Measurements from ENCODE around the gene BBS10.
"Not testable (repeated sequence)": the region's sequence is repeated elsewhere in the genome, so short reads cannot be mapped to it uniquely, and the experiment has no call there.

The BBS10 gene

GRCh38 chr12:76364131-76364530 is 15.9 kb upstream of the BBS10 start:
- not testable (repeated sequence) for H3K27me3 ChIP-seq (ENCODE audit: control insufficient read depth, insufficient read depth, low read length); H3K36me3 ChIP-seq (ENCODE audit: control insufficient read depth, insufficient read depth, low read length); H3K9ac ChIP-seq (ENCODE audit: low read length); H3K9me3 ChIP-seq (ENCODE audit: control insufficient read depth, low read length); H3K4me1 ChIP-seq (ENCODE audit: control insufficient read depth, insufficient read depth, low read length); H3K4me3 ChIP-seq (ENCODE audit: low read length)

- no peak overlapping the region for H3K4me3 ChIP-seq (ENCODE audit: low read length)
- no peak overlapping the region for H3K9ac ChIP-seq (ENCODE audit: low read length)
- no peaks in the 10 kb centered on the region for H3K27me3 ChIP-seq (ENCODE audit: control insufficient read depth, insufficient read depth, low read length)
- H3K4me1 ChIP-seq (ENCODE audit: control insufficient read depth, insufficient read depth, low read length): no peaks in the 10 kb centered on the region
- H3K36me3 ChIP-seq (ENCODE audit: control insufficient read depth, insufficient read depth, low read length): no peaks in the 10 kb centered on the region
- no peaks in the 10 kb centered on the region for H3K9me3 ChIP-seq (ENCODE audit: control insufficient read depth, low read length)
Observed at GRCh38 chr12:76360316-76360715, 12.1 kb upstream of the BBS10 start.

GRCh38 chr12:76356071-76356470 is 7.9 kb upstream of the BBS10 start:
- Histone ChIP-seq H3K4me1 (ENCODE audit: control insufficient read depth, insufficient read depth, low read length) (no peaks in the 10 kb centered on the region), H3K4me3 (ENCODE audit: low read length) (no peak overlapping the region), H3K9me3 (ENCODE audit: control insufficient read depth, low read length) (no peaks in the 10 kb centered on the region), H3K36me3 (ENCODE audit: control insufficient read depth, insufficient read depth, low read length) (no peaks in the 10 kb centered on the region), H3K9ac (ENCODE audit: low read length) (no peak overlapping the region), H3K27me3 (ENCODE audit: control insufficient read depth, insufficient read depth, low read length) (no peaks in the 10 kb centered on the region)

- H3K9ac ChIP-seq (ENCODE audit: low read length): no peak overlapping the region
- H3K27me3 ChIP-seq (ENCODE audit: control insufficient read depth, insufficient read depth, low read length): no peaks in the 10 kb centered on the region
- H3K4me1 ChIP-seq (ENCODE audit: control insufficient read depth, insufficient read depth, low read length): peaks cover 5% of the 10 kb centered on the region
- no peaks in the 10 kb centered on the region for H3K9me3 ChIP-seq (ENCODE audit: control insufficient read depth, low read length)
- no peak overlapping the region for H3K4me3 ChIP-seq (ENCODE audit: low read length)
- no peaks in the 10 kb centered on the region for H3K36me3 ChIP-seq (ENCODE audit: control insufficient read depth, insufficient read depth, low read length)
Observed at GRCh38 chr12:76346798-76347420, 1.3 kb downstream of the BBS10 start.

- Histone ChIP-seq H3K4me3 (ENCODE audit: low read length) (no peak overlapping the region), H3K9ac (ENCODE audit: low read length) (no peak overlapping the region), H3K4me1 (ENCODE audit: control insufficient read depth, insufficient read depth, low read length) (peaks cover 5% of the 10 kb centered on the region), H3K36me3 (ENCODE audit: control insufficient read depth, insufficient read depth, low read length) (no peaks in the 10 kb centered on the region), H3K9me3 (ENCODE audit: control insufficient read depth, low read length) (no peaks in the 10 kb centered on the region), H3K27me3 (ENCODE audit: control insufficient read depth, insufficient read depth, low read length) (no peaks in the 10 kb centered on the region)
Observed at GRCh38 chr12:76346236-76346635, 2.0 kb downstream of the BBS10 start.

- H3K36me3 ChIP-seq (ENCODE audit: control insufficient read depth, insufficient read depth, low read length): no peaks in the 10 kb centered on the region
- no peak overlapping the region for H3K4me3 ChIP-seq (ENCODE audit: low read length)
- no peaks in the 10 kb centered on the region for H3K27me3 ChIP-seq (ENCODE audit: control insufficient read depth, insufficient read depth, low read length)
- no peak overlapping the region for H3K9ac ChIP-seq (ENCODE audit: low read length)
- peaks cover 5% of the 10 kb centered on the region for H3K4me1 ChIP-seq (ENCODE audit: control insufficient read depth, insufficient read depth, low read length)
- no peaks in the 10 kb centered on the region for H3K9me3 ChIP-seq (ENCODE audit: control insufficient read depth, low read length)
Observed at GRCh38 chr12:76345569-76345968, 2.6 kb downstream of the BBS10 start.

GRCh38 chr12:76341436-76342030 is 6.7 kb downstream of the BBS10 start:
- Histone ChIP-seq H3K4me1 (ENCODE audit: control insufficient read depth, insufficient read depth, low read length) (no peaks in the 10 kb centered on the region), H3K27me3 (ENCODE audit: control insufficient read depth, insufficient read depth, low read length) (no peaks in the 10 kb centered on the region), H3K4me3 (ENCODE audit: low read length) (no peak overlapping the region), H3K36me3 (ENCODE audit: control insufficient read depth, insufficient read depth, low read length) (no peaks in the 10 kb centered on the region), H3K9ac (ENCODE audit: low read length) (no peak overlapping the region), H3K9me3 (ENCODE audit: control insufficient read depth, low read length) (no peaks in the 10 kb centered on the region)

GRCh38 chr12:76340680-76341435 is 7.4 kb downstream of the BBS10 start:
- Histone ChIP-seq H3K9me3 (ENCODE audit: control insufficient read depth, low read length) (no peaks in the 10 kb centered on the region), H3K36me3 (ENCODE audit: control insufficient read depth, insufficient read depth, low read length) (no peaks in the 10 kb centered on the region), H3K27me3 (ENCODE audit: control insufficient read depth, insufficient read depth, low read length) (no peaks in the 10 kb centered on the region), H3K4me1 (ENCODE audit: control insufficient read depth, insufficient read depth, low read length) (no peaks in the 10 kb centered on the region), H3K9ac (ENCODE audit: low read length) (no peak overlapping the region), H3K4me3 (ENCODE audit: low read length) (no peak overlapping the region)

GRCh38 chr12:76337583-76337982 is 10.6 kb downstream of the BBS10 start:
- no peaks in the 10 kb centered on the region for H3K27me3 ChIP-seq (ENCODE audit: control insufficient read depth, insufficient read depth, low read length)
- H3K4me1 ChIP-seq (ENCODE audit: control insufficient read depth, insufficient read depth, low read length): no peaks in the 10 kb centered on the region
- no peaks in the 10 kb centered on the region for H3K9me3 ChIP-seq (ENCODE audit: control insufficient read depth, low read length)
- no peaks in the 10 kb centered on the region for H3K36me3 ChIP-seq (ENCODE audit: control insufficient read depth, insufficient read depth, low read length)
- no peak overlapping the region for H3K9ac ChIP-seq (ENCODE audit: low read length)
- H3K4me3 ChIP-seq (ENCODE audit: low read length): no peak overlapping the region

GRCh38 chr12:76332606-76333005 is 15.6 kb downstream of the BBS10 start:
- Histone ChIP-seq H3K36me3 (ENCODE audit: control insufficient read depth, insufficient read depth, low read length) (no peaks in the 10 kb centered on the region), H3K9me3 (ENCODE audit: control insufficient read depth, low read length) (no peaks in the 10 kb centered on the region), H3K4me3 (ENCODE audit: low read length) (no peak overlapping the region), H3K9ac (ENCODE audit: low read length) (no peak overlapping the region), H3K27me3 (ENCODE audit: control insufficient read depth, insufficient read depth, low read length) (no peaks in the 10 kb centered on the region), H3K4me1 (ENCODE audit: control insufficient read depth, insufficient read depth, low read length) (no peaks in the 10 kb centered on the region)

- H3K27me3 ChIP-seq (ENCODE audit: control insufficient read depth, insufficient read depth, low read length): no peaks in the 10 kb centered on the region
Observed at GRCh38 chr12:76329606-76330005, 18.6 kb downstream of the BBS10 start.

GRCh38 chr12:76329159-76329558 is 19.1 kb downstream of the BBS10 start:
- Histone ChIP-seq H3K4me1 (ENCODE audit: control insufficient read depth, insufficient read depth, low read length) (no peaks in the 10 kb centered on the region), H3K9me3 (ENCODE audit: control insufficient read depth, low read length) (no peaks in the 10 kb centered on the region), H3K36me3 (ENCODE audit: control insufficient read depth, insufficient read depth, low read length) (no peaks in the 10 kb centered on the region), H3K4me3 (ENCODE audit: low read length) (no peak overlapping the region), H3K9ac (ENCODE audit: low read length) (no peak overlapping the region), H3K27me3 (ENCODE audit: control insufficient read depth, insufficient read depth, low read length) (no peaks in the 10 kb centered on the region)

More at GRCh38 chr12:76329606-76330005, 18.6 kb downstream of the BBS10 start:
- H3K9me3 ChIP-seq (ENCODE audit: control insufficient read depth, low read length): no peaks in the 10 kb centered on the region
- no peaks in the 10 kb centered on the region for H3K4me1 ChIP-seq (ENCODE audit: control insufficient read depth, insufficient read depth, low read length)
- no peaks in the 10 kb centered on the region for H3K36me3 ChIP-seq (ENCODE audit: control insufficient read depth, insufficient read depth, low read length)
- no peak overlapping the region for H3K9ac ChIP-seq (ENCODE audit: low read length)
- H3K4me3 ChIP-seq (ENCODE audit: low read length): no peak overlapping the region

All from mucosa of stomach (tissue), 1 donor.